Measurements from ENCODE around the gene C19orf67.

DNA sequence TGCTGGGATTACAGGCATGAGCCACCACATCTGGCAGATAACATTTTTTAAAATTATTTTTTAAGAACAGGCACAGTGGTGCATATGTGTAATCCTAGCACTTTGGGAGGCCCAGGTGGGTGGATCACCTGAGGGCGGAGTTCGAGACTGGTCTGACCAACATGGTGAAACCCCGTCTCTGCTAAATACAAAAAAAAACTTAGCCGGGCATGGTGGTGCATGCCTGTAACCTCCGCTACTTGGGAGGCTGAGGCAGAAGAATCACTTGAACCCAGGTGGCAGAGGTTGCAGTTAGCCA is 23.1 kb downstream of the C19orf67 start:
- TF ChIP-seq BHLHE40 (IDR thresholded peaks at IDR 0.05; ENCODE audit: low read depth, low read length) (no peak), SMC3 (IDR thresholded peaks at IDR 0.05; ENCODE audit: low read depth, low read length) (no peak), POLR2A (IDR thresholded peaks at IDR 0.05; ENCODE audit: low read depth, low read length) (no peak), RAD21 (IDR thresholded peaks at IDR 0.05; ENCODE audit: low read length) (no peak), MXI1 (IDR thresholded peaks at IDR 0.05; ENCODE audit: borderline replicate concordance, low read depth, low read length) (no peak), RCOR1 (IDR thresholded peaks at IDR 0.05; ENCODE audit: insufficient replicate concordance, low read length) (no peak), RFX5 (IDR thresholded peaks at IDR 0.05; ENCODE audit: low read depth, low read length) (no peak), CHD1 (IDR thresholded peaks at IDR 0.05; ENCODE audit: low read depth, low read length) (no peak), CEBPB (IDR thresholded peaks at IDR 0.05; ENCODE audit: low read depth, low read length) (no peak), FOS (IDR thresholded peaks at IDR 0.05; ENCODE audit: low read depth, low read length) (no peak), MAFK (IDR thresholded peaks at IDR 0.05; ENCODE audit: low read depth, low read length) (no peak)
- TF ChIP-seq, protein P1, sequence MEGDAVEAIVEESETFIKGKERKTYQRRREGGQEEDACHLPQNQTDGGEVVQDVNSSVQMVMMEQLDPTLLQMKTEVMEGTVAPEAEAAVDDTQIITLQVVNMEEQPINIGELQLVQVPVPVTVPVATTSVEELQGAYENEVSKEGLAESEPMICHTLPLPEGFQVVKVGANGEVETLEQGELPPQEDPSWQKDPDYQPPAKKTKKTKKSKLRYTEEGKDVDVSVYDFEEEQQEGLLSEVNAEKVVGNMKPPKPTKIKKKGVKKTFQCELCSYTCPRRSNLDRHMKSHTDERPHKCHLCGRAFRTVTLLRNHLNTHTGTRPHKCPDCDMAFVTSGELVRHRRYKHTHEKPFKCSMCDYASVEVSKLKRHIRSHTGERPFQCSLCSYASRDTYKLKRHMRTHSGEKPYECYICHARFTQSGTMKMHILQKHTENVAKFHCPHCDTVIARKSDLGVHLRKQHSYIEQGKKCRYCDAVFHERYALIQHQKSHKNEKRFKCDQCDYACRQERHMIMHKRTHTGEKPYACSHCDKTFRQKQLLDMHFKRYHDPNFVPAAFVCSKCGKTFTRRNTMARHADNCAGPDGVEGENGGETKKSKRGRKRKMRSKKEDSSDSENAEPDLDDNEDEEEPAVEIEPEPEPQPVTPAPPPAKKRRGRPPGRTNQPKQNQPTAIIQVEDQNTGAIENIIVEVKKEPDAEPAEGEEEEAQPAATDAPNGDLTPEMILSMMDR (conservative IDR thresholded peaks at IDR 0.05; ENCODE audit: low read depth, low read length) = no peak
- TF ChIP-seq, protein P2, sequence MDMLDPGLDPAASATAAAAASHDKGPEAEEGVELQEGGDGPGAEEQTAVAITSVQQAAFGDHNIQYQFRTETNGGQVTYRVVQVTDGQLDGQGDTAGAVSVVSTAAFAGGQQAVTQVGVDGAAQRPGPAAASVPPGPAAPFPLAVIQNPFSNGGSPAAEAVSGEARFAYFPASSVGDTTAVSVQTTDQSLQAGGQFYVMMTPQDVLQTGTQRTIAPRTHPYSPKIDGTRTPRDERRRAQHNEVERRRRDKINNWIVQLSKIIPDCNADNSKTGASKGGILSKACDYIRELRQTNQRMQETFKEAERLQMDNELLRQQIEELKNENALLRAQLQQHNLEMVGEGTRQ (IDR thresholded peaks at IDR 0.05; ENCODE audit: low read depth, low read length) = no peak
- TF ChIP-seq, protein P3, sequence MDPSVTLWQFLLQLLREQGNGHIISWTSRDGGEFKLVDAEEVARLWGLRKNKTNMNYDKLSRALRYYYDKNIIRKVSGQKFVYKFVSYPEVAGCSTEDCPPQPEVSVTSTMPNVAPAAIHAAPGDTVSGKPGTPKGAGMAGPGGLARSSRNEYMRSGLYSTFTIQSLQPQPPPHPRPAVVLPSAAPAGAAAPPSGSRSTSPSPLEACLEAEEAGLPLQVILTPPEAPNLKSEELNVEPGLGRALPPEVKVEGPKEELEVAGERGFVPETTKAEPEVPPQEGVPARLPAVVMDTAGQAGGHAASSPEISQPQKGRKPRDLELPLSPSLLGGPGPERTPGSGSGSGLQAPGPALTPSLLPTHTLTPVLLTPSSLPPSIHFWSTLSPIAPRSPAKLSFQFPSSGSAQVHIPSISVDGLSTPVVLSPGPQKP (IDR thresholded peaks at IDR 0.05; ENCODE audit: borderline replicate concordance, low read depth, low read length) = no peak

Data from IMR-90 (cell line).